GM12875 (cell line): ENCODE measurements around the gene ETV6.

Source experiments
- H3K4me3 ChIP-seq: one replicate; pipeline ENCODE4 v1.5.1; 2011; ENCODE audit warnings: low read depth, low read length, control low read depth
- TF ChIP-seq, protein P1 (sequence below): IDR thresholded peaks from 2 replicates; pipeline ENCODE4 v1.5.1; 2011; ENCODE audit warnings: low read depth, mild to moderate bottlenecking, control low read depth, inconsistent platforms, low read length, moderate library complexity, borderline replicate concordance; ENCODE audit not compliant: insufficient read depth

ETV6 gene

DNA sequence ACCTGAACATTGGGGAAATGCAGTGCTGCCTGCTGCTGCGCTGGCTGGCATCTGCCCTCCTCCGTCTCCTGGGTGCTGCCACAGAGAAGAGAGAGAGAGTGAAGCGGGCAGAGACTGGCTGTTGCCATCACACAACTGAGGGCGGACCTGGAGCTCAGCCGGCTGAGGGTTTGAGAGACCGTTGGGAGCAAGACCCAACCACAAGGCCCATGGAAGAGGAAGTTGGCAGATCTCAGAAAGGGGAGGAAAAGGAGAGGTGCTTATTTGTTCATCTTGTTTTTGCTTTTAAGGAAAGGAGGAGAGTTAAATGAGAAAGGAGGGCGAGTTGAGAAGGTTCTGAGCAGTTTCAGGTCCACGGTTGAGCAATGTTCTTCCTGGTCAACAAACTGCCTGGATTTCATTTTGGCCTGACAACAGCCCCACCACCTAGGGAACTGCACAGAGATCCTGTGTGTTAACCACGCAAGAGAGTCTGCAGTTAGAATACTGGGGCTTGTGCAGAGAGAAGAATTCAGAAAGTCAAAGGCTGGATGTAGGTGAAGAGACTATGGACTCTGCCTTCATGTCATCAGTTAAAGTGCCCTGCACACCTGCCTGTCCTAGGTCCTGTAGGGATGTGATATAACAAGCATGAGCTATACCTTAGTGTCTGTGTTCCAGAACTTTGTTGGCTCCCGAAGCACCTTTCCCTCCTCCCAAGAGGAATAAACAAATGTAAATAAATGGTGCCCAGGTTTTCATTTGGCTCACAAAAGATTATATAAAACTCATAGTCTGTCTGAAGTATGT lies 124.6 kb downstream of the ETV6 start:
- TF ChIP-seq, protein P1, sequence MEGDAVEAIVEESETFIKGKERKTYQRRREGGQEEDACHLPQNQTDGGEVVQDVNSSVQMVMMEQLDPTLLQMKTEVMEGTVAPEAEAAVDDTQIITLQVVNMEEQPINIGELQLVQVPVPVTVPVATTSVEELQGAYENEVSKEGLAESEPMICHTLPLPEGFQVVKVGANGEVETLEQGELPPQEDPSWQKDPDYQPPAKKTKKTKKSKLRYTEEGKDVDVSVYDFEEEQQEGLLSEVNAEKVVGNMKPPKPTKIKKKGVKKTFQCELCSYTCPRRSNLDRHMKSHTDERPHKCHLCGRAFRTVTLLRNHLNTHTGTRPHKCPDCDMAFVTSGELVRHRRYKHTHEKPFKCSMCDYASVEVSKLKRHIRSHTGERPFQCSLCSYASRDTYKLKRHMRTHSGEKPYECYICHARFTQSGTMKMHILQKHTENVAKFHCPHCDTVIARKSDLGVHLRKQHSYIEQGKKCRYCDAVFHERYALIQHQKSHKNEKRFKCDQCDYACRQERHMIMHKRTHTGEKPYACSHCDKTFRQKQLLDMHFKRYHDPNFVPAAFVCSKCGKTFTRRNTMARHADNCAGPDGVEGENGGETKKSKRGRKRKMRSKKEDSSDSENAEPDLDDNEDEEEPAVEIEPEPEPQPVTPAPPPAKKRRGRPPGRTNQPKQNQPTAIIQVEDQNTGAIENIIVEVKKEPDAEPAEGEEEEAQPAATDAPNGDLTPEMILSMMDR, result no peak
- no peak overlapping the region for H3K4me3 ChIP-seq

DNA sequence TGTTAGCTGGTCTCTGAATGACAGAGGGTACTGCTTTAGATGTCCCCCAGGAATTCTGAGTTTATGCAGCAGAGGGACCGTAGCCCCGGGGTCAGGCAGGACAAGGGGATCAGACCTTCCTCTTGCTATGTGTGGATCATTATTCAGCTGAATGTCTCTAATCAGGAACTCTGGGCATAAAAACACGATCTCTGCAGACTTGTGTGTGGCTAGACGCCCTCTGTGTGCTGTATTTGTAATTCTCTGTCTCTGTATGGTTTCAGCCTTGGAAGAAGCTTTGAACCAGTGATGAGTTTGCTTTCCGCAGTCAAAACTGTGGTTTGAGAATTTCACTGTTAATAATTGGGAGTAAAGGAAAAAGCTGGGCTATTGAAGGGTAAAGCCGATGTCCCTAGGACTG lies 125.3 kb downstream of the ETV6 start:
- H3K4me3 ChIP-seq, result no peak overlapping the region
- TF ChIP-seq, protein P1, result no peak

DNA sequence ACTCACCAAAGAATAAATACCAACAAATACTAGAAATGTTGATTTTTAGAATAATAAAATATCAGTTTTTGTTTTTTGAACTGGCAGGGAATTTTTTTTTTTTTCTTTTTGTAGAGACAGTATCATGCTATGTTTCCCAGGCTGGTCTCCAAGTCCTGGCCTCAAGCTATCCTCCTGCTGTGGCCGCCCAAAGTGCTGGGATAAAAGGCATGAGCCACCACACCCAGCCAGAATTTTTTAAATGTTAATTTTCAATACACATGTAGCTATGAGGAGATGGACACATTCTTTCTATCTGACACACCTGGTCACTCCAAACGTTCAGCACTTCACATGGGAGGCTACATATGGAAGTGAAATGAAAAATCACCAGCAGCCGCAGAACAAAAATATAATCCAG lies 126.8 kb downstream of the ETV6 start:
- TF ChIP-seq, protein P1, result no peak
- no peak overlapping the region for H3K4me3 ChIP-seq

DNA sequence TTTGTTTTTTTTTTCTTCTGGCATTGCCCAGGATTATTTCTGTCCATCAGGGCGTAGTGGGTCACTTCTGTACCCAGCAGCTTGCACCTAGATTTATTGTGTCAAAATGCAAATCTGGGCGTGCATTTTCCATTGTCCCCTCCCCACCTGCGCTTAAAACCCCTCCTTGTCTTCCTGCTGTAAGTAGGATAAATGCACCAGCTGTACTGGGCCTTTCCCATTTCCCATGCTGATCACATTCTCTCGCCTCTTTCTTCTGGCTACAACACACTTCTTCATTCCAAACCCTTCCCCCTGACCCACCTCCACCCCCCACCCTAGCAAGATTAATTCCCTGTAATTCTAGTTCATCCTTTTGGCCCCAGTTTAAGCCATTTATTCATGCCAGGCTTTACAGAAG lies 128.0 kb downstream of the ETV6 start:
- TF ChIP-seq, protein P1, result no peak
- H3K4me3 ChIP-seq, result no peak overlapping the region

DNA sequence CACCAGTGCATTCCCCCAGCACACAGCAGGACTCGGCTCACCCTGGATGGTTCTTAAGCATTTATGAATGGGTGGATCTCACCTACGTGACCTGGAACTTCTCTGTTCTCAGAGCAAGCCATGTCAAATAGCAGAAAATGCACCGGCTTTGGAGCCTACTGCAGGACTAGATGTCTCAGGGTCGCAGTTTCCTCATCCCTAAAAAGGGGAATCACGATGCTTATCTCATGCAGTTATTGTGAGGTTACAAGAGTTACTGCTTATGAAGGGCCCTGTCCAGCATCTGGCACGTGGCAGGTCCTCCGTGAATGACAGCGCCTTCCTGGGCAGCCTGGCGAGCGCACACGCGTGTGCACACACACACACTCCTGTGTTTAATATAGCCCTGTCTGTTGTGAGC lies 128.5 kb downstream of the ETV6 start:
- TF ChIP-seq, protein P1, result no peak

DNA sequence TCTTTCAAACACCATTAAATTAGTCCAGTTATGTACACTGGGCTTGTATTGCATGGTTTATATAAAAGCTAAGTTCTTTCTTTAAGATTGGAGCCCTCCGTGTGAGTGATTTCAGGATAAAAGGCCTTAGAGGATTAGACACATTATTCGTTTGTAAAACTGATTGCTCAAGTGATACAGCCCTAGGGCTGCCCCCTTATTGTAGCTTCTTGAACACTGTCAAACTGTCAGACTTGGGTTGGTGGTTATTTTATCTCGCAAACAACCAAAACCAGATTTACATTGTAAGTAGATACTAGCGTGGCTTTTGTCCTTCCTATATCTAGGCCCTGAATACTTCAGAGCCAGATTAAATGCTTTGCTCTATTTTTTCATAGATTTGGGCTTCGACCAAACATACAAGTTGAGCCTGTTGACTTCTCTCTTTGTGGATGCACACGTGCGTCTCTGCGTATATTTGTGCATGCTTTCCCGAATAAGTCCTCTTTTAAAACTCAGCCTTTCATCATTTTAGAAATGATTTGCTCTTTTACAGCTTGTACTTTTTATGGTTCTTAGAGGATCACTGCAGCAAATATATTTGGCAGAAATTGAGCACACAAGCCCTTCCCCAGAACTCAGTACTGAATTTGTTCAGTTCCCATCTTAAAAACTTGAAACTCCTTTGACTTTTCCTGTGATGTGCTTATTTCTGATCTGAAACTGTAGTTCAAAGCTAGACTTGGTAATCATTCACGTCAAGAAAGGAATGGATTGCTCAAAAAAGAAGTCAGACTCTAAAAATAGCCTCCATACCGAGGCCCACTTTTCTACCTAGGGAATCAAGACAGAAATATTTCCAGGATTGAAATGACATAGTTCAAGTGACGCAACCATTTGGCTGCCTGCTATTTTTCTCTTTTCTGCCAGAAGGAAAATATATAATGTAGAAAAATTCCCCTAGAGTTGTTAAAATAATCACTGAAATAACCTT lies 129.5 kb downstream of the ETV6 start:
- H3K4me3 ChIP-seq, result no peak overlapping the region
- TF ChIP-seq, protein P1, result no peak

More for the DNA sequence above, 128.5 kb downstream of the ETV6 start:
- no peak overlapping the region for H3K4me3 ChIP-seq
